ENCODE measurements around the gene RIMBP2.

The RIMBP2 gene

GRCh38 chr12:130500835-130501330 is 215.2 kb downstream of the RIMBP2 start (continued):
- TF ChIP-seq, protein P1, sequence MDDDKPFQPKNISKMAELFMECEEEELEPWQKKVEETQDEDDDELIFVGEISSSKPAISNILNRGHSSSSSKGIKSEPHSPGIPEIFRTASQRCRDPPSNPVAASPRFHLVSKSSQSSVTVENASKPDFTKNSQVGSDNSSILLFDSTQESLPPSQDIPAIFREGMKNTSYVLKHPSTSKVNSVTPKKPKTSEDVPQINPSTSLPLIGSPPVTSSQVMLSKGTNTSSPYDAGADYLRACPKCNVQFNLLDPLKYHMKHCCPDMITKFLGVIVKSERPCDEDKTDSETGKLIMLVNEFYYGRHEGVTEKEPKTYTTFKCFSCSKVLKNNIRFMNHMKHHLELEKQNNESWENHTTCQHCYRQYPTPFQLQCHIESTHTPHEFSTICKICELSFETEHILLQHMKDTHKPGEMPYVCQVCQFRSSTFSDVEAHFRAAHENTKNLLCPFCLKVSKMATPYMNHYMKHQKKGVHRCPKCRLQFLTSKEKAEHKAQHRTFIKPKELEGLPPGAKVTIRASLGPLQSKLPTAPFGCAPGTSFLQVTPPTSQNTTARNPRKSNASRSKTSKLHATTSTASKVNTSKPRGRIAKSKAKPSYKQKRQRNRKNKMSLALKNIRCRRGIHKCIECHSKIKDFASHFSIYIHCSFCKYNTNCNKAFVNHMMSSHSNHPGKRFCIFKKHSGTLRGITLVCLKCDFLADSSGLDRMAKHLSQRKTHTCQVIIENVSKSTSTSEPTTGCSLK (tag by site-specific recombination; IDR thresholded peaks at IDR 0.05), result no peak
- TF ChIP-seq ZFP37 (tag by site-specific recombination; IDR thresholded peaks at IDR 0.05) (no peak), INSM2 (tag by site-specific recombination; IDR thresholded peaks at IDR 0.05) (no peak), ZNF670 (tag by site-specific recombination; IDR thresholded peaks at IDR 0.05; ENCODE audit: low read depth) (no peak), ZNF837 (tag by site-specific recombination; IDR thresholded peaks at IDR 0.05) (no peak), SETDB1 (IDR thresholded peaks at IDR 0.05; ENCODE audit: insufficient read length, low read length) (no peak)

GRCh38 chr12:130499474-130499873 is 216.6 kb downstream of the RIMBP2 start:
- Histone ChIP-seq H3K36me3 (ENCODE audit: control insufficient read depth in 2 of 2, insufficient read depth in 1 of 2, low read length in 2 of 2) (no peaks in the 10 kb centered on the region), H3K27ac (ENCODE audit: extremely low read depth, low read depth, low read length) (no peak overlapping the region), H3K9me3 (ENCODE audit: control insufficient read depth, insufficient read depth, low read depth, low read length) (no peaks in the 10 kb centered on the region), H3K4me3 (ENCODE audit: low read depth, low read length) (no peak overlapping the region), H3K4me1 (ENCODE audit: control insufficient read depth, insufficient read depth, low read length) (no peaks in the 10 kb centered on the region)
- TF ChIP-seq SCRT1 (tag by site-specific recombination; IDR thresholded peaks at IDR 0.05; ENCODE audit: borderline replicate concordance) (no peak), ZNF341 (tag by site-specific recombination; IDR thresholded peaks at IDR 0.05; ENCODE audit: low read depth) (no peak), ZNF548 (tag by site-specific recombination; IDR thresholded peaks at IDR 0.05) (no peak), ZNF623 (tag by site-specific recombination; IDR thresholded peaks at IDR 0.05) (peak; percentile 64), SCRT2 (tag by site-specific recombination; IDR thresholded peaks at IDR 0.05) (no peak), ZNF202 (tag by site-specific recombination; IDR thresholded peaks at IDR 0.05; ENCODE audit: borderline replicate concordance) (no peak), ZSCAN23 (tag by site-specific recombination; IDR thresholded peaks at IDR 0.05) (no peak)
- POLR2A ChIA-PET, result no interaction called here
- CTCF ChIA-PET, result no interaction called here

DNA sequence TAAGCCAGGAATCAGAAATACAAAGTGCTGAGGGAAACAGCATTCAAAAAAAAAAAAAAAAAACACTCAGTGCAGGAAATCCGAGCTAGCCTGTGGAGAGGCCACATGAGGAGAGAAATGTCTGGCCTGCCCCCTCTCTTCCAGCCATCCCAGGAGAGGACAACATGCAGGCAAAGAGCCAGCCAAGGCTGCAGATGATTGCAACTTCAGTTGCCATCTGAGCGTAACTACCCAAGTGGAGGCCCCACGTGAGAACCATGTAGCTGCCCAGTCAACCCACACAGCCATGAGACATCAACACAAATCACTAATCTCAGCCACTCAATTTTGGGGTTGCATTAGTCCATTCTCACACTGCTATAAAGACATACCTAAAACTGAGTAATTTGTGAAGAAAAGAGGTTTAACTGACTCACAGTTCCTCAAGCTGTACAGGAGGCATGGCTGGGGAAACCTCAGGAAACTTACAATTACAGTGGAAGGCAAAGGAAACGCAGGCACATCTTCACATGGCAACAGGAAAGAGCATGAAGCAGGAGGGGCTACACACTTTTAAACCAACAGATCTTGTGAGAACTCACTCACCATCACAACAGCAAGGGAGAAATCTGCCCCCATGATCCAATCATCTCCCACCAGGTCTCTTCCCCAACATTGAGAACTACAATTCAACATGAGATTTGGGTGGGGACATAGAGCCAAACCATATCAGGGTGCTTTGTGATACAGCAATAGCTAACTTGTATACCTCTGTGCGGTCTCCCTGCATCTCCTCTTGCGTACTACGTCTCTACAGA is 217.3 kb downstream of the RIMBP2 start:
- POLR2A ChIA-PET, result no interaction called here
- no peaks in the 10 kb centered on the region for H3K9me3 ChIP-seq (ENCODE audit: control insufficient read depth, insufficient read depth, low read depth, low read length)

More for the DNA sequence above, 217.3 kb downstream of the RIMBP2 start:
- H3K4me1 ChIP-seq (ENCODE audit: control insufficient read depth, insufficient read depth, low read length), result no peaks in the 10 kb centered on the region
- H3K36me3 ChIP-seq (ENCODE audit: control insufficient read depth in 2 of 2, insufficient read depth in 1 of 2, low read length in 2 of 2), result no peaks in the 10 kb centered on the region
- TF ChIP-seq YY2 (tag by site-specific recombination; IDR thresholded peaks at IDR 0.05) (no peak), SETDB1 (IDR thresholded peaks at IDR 0.05; ENCODE audit: insufficient read length, low read length) (no peak), ZNF639 (tag by site-specific recombination; IDR thresholded peaks at IDR 0.05) (no peak), ZNF837 (tag by site-specific recombination; IDR thresholded peaks at IDR 0.05) (no peak), ZNF645 (tag by site-specific recombination; IDR thresholded peaks at IDR 0.05) (no peak), MYNN (tag by site-specific recombination; IDR thresholded peaks at IDR 0.05; ENCODE audit: borderline replicate concordance) (no peak), BCL11A (tag by site-specific recombination; IDR thresholded peaks at IDR 0.05; ENCODE audit: low read depth) (no peak)
- CTCF ChIA-PET, result no interaction called here
- H3K27ac ChIP-seq (ENCODE audit: extremely low read depth, low read depth, low read length), result no peak overlapping the region
- no peak overlapping the region for H3K4me3 ChIP-seq (ENCODE audit: low read depth, low read length)

Data from HEK293 (cell line).